ENCODE measurements around the gene P2RY2.
A peak's percentile ranks its signal among the peaks of the same experiment; 100 is the strongest.
"Not testable (repeated sequence)": the region's sequence is repeated elsewhere in the genome, so short reads cannot be mapped to it uniquely, and the experiment has no call there.

The P2RY2 gene

DNA sequence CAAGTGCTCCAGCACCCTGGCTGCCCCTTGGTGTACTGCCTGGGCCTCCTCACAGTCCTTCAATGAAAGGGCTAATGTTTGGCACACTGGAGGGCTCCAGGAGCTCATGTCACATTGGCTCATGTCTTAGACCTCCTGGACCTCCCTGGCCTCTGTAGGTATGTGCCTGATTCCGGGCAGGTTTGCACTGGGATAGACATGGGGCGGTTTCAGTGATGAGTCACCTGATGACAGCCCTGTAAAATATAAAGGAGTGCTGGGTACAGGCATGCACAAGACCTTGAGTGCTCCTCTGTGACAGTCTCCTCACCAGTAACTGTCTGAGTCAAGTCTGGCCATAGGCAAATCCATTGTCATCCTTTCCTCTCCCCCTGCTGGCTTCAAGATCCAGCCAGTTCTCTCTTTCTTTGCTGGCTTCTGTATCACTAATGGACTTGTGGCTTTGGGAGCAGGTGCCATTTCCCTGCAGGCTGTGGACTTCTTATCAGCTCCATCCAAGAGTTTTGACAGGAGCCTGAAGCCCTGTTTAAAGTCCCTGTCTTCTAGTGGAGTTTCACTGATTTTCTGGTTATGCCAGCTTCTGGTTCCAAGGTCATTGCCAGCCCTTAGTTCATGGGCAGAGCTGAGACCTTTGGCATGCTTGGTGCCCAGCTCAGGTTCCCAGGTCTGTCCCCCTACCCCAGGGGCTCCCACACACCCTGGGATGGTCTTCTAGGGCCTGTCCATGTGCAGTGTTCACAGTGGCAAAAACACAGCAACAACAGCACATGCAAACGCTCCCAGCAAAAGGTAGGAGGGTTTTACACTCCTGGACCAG lies 22.7 kb upstream of the P2RY2 start:
- DNase-seq (ENCODE audit: low spot score in 2 of 2), result no peak
- Mint-ChIP-seq H3K36me3 (no peaks in the 10 kb centered on the region), H3K4me1 (no peaks in the 10 kb centered on the region), H3K27ac (no peak overlapping the region), H3K4me3 (no peak overlapping the region), H3K9me3 (no peaks in the 10 kb centered on the region)
- peak; percentile 37 for ATAC-seq

- no peaks in the 10 kb centered on the region for H3K9me3 Mint-ChIP-seq
- no peaks in the 10 kb centered on the region for H3K4me1 Mint-ChIP-seq
- ATAC-seq, result no peak
- H3K4me3 Mint-ChIP-seq, result no peak overlapping the region
- no peaks in the 10 kb centered on the region for H3K36me3 Mint-ChIP-seq
- DNase-seq (ENCODE audit: low spot score in 2 of 2), result no peak
- no peak overlapping the region for H3K27ac Mint-ChIP-seq
Measured at GRCh38 chr11:73196576-73196975, 21.5 kb upstream of the P2RY2 start.

- Mint-ChIP-seq H3K36me3 (no peaks in the 10 kb centered on the region), H3K4me1 (no peaks in the 10 kb centered on the region), H3K9me3 (no peaks in the 10 kb centered on the region), H3K27ac (no peak overlapping the region), H3K4me3 (no peak overlapping the region)
- DNase-seq (ENCODE audit: low spot score in 2 of 2) (no peak), ATAC-seq (no peak)
Measured at GRCh38 chr11:73197348-73197747, 20.7 kb upstream of the P2RY2 start.

GRCh38 chr11:73197787-73198186 lies 20.3 kb upstream of the P2RY2 start:
- ATAC-seq; H3K27ac Mint-ChIP-seq; H3K9me3 Mint-ChIP-seq; H3K4me3 Mint-ChIP-seq; DNase-seq (ENCODE audit: low spot score in 2 of 2); H3K36me3 Mint-ChIP-seq; H3K4me1 Mint-ChIP-seq: not testable (repeated sequence)

GRCh38 chr11:73198677-73199076 lies 19.4 kb upstream of the P2RY2 start:
- ATAC-seq (no peak), DNase-seq (ENCODE audit: low spot score in 2 of 2) (no peak)
- no peak overlapping the region for H3K27ac Mint-ChIP-seq
- H3K9me3 Mint-ChIP-seq, result no peaks in the 10 kb centered on the region
- H3K4me3 Mint-ChIP-seq, result no peak overlapping the region
- H3K4me1 Mint-ChIP-seq, result no peaks in the 10 kb centered on the region
- no peaks in the 10 kb centered on the region for H3K36me3 Mint-ChIP-seq

- Mint-ChIP-seq H3K9me3 (no peaks in the 10 kb centered on the region), H3K4me1 (no peaks in the 10 kb centered on the region), H3K4me3 (no peak overlapping the region), H3K27ac (no peak overlapping the region), H3K36me3 (no peaks in the 10 kb centered on the region)
- DNase-seq (ENCODE audit: low spot score in 2 of 2) (no peak), ATAC-seq (no peak)
Measured at GRCh38 chr11:73199446-73199845, 18.6 kb upstream of the P2RY2 start.

- Mint-ChIP-seq H3K9me3 (no peaks in the 10 kb centered on the region), H3K36me3 (no peaks in the 10 kb centered on the region), H3K4me3 (no peak overlapping the region), H3K4me1 (no peaks in the 10 kb centered on the region), H3K27ac (no peak overlapping the region)
- no peak for DNase-seq (ENCODE audit: low spot score in 2 of 2)
- ATAC-seq, result no peak
Measured at GRCh38 chr11:73200256-73200655, 17.8 kb upstream of the P2RY2 start.

- DNase-seq (ENCODE audit: low spot score in 2 of 2) (no peak), ATAC-seq (no peak)
- Mint-ChIP-seq H3K27ac (no peak overlapping the region), H3K36me3 (no peaks in the 10 kb centered on the region), H3K9me3 (no peaks in the 10 kb centered on the region), H3K4me1 (no peaks in the 10 kb centered on the region), H3K4me3 (no peak overlapping the region)
Measured at GRCh38 chr11:73201249-73201648, 16.8 kb upstream of the P2RY2 start.

DNA sequence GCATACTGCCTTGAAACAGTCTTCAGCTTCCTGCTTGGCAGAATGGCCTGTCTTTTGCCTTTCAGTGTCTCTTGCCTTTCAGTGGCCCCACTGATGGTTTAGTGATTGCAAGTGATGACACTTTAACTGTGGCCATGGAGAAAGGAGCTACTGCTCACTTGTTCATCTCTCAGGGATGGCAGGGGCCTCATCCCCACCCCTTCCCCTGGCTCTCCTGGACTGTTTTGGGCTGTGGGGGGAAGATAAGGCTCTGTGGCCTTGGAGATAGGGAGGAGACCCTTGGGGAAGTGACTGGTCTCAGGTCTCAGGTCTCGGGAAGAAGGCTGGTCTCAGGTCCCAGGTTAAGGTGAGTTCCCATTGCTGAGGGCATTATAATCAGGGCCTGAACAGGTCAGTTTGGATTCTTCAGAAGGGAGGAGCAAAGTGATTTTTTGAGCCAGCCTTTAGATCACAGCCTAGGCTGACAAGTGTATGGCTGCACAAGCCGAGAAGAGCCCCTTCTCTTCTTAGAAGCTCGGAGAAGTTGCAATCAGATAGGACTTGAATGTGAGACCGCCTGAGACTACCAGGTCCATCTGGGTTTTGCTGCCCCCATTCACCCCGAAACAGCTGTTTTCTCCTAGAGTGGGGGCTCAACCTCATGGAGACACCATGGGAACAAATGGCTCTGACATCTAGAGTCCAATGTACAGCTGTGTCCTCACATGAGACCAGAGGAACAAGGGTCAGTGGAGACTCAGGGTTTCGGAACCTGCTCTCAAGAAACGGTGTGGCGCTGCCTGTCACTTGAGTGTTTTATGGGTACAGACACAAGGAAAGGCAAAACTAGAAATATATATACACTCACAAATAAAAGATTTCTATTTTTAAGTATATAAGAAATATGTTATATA lies 15.9 kb upstream of the P2RY2 start:
- Mint-ChIP-seq H3K9me3 (no peaks in the 10 kb centered on the region), H3K4me1 (no peaks in the 10 kb centered on the region), H3K27ac (no peak overlapping the region), H3K4me3 (no peak overlapping the region), H3K36me3 (no peaks in the 10 kb centered on the region)
- DNase-seq (ENCODE audit: low spot score in 2 of 2), result no peak
- ATAC-seq, result no peak

- H3K9me3 Mint-ChIP-seq, result no peaks in the 10 kb centered on the region
- no peak for DNase-seq (ENCODE audit: low spot score in 2 of 2)
- ATAC-seq, result no peak
- no peak overlapping the region for H3K4me3 Mint-ChIP-seq
- H3K36me3 Mint-ChIP-seq, result no peaks in the 10 kb centered on the region
- H3K27ac Mint-ChIP-seq, result no peak overlapping the region
- H3K4me1 Mint-ChIP-seq, result no peaks in the 10 kb centered on the region
Measured at GRCh38 chr11:73203322-73203721, 14.8 kb upstream of the P2RY2 start.

GRCh38 chr11:73203790-73204189 lies 14.3 kb upstream of the P2RY2 start:
- ATAC-seq (no peak), DNase-seq (ENCODE audit: low spot score in 2 of 2) (no peak)
- H3K36me3 Mint-ChIP-seq, result no peaks in the 10 kb centered on the region
- no peak overlapping the region for H3K27ac Mint-ChIP-seq
- no peaks in the 10 kb centered on the region for H3K4me1 Mint-ChIP-seq
- no peak overlapping the region for H3K4me3 Mint-ChIP-seq
- no peaks in the 10 kb centered on the region for H3K9me3 Mint-ChIP-seq

GRCh38 chr11:73204711-73205121 lies 13.4 kb upstream of the P2RY2 start:
- H3K27ac Mint-ChIP-seq, result no peak overlapping the region
- H3K4me1 Mint-ChIP-seq, result no peaks in the 10 kb centered on the region
- DNase-seq (ENCODE audit: low spot score in 2 of 2) (no peak), ATAC-seq (no peak)
- H3K9me3 Mint-ChIP-seq, result no peaks in the 10 kb centered on the region
- no peak overlapping the region for H3K4me3 Mint-ChIP-seq
- H3K36me3 Mint-ChIP-seq, result no peaks in the 10 kb centered on the region

GRCh38 chr11:73205661-73206343 lies 12.3 kb upstream of the P2RY2 start:
- no peaks in the 10 kb centered on the region for H3K9me3 Mint-ChIP-seq
- no peaks in the 10 kb centered on the region for H3K36me3 Mint-ChIP-seq
- H3K4me1 Mint-ChIP-seq, result no peaks in the 10 kb centered on the region
- ATAC-seq, result no peak
- H3K27ac Mint-ChIP-seq, result no peak overlapping the region
- DNase-seq (ENCODE audit: low spot score in 2 of 2), result no peak
- no peak overlapping the region for H3K4me3 Mint-ChIP-seq

DNA sequence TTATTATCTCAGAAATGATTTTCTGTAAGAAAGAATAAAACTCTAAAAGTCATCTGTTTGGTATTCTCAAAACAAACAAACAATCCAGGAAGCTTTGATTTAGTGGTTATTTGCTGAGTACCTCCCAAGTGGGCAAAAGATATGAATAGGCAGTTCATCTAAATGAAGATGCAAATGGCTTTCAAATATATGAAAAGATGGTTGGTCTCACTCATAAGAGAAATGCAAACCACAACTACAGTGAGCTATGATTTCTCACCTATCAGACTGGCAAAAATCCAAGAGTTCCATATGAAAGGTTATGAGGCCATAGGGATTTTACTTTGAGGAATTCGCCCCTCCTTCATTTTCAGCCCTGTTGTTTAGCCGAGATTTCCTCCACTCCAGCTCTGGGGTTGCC lies 11.3 kb upstream of the P2RY2 start:
- Mint-ChIP-seq H3K9me3 (no peaks in the 10 kb centered on the region), H3K36me3 (no peaks in the 10 kb centered on the region), H3K27ac (no peak overlapping the region), H3K4me3 (no peak overlapping the region), H3K4me1 (no peaks in the 10 kb centered on the region)
- DNase-seq (ENCODE audit: low spot score in 2 of 2) (no peak), ATAC-seq (no peak)

DNA sequence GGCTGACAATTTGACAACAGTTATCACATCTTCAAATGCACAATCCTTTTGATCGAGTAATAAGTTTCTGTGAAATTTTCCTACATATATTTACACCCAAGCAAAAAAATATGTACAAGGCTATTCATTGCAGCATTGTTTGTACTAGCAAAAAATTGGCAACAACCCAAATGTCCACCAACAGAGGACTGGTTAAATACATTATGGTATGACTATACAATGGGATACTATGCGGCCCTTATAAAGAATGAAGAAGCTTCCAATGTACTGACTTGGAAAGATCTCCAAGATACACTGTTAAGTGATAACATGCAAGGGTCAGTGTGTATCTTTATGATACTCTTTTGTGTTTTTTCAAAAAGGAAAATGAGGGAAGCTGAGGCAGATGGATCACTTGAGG lies 8.2 kb upstream of the P2RY2 start:
- ATAC-seq, result no peak
- H3K36me3 Mint-ChIP-seq, result no peaks in the 10 kb centered on the region
- no peak for DNase-seq (ENCODE audit: low spot score in 2 of 2)
- H3K4me3 Mint-ChIP-seq, result no peak overlapping the region
- no peaks in the 10 kb centered on the region for H3K9me3 Mint-ChIP-seq
- no peaks in the 10 kb centered on the region for H3K4me1 Mint-ChIP-seq
- H3K27ac Mint-ChIP-seq, result no peak overlapping the region

Measured in stimulated activated effector memory CD8-positive, alpha-beta T cell treated with anti-CD3 and anti-CD28 coated beads, Interleukin-12 subunit alpha, Interleukin-12 subunit beta, amount 100 ng/mL, for 72 hours (primary cell).